Brain microvascular endothelial cell (primary cell): ENCODE measurements around the gene SUGP2.
A peak's percentile ranks its signal among the peaks of the same experiment; 100 is the strongest.
"Not testable (repeated sequence)": the region's sequence is repeated elsewhere in the genome, so short reads cannot be mapped to it uniquely, and the experiment has no call there.

Source experiments
- DNase-seq: peaks from one replicate; pipeline ENCODE4 v3.0.0-alpha.2; 2020
- H3K27ac ChIP-seq: fragments of 250-450 bp; sonication (Bioruptor Pico); 2 replicates; pipeline ENCODE4 v1.5.1; 2020; ENCODE audit warnings: mild to moderate bottlenecking, moderate library complexity
- H3K27me3 ChIP-seq: fragments of 250-450 bp; sonication (Bioruptor Pico); replicated peaks from 2 replicates; pipeline ENCODE4 v1.5.1; 2020; ENCODE audit warnings: mild to moderate bottlenecking
- H3K36me3 ChIP-seq: fragments of 250-450 bp; sonication (Bioruptor Pico); replicated peaks from 2 replicates; pipeline ENCODE4 v1.5.1; 2020; ENCODE audit warnings: mild to moderate bottlenecking
- H3K4me3 ChIP-seq: 2 replicates; pipeline ENCODE4 v1.5.1; 2011; ENCODE audit warnings: low read depth, mild to moderate bottlenecking, control low read depth, low read length, moderate library complexity
- in situ Hi-C: cut with HindIII; loops from 2 replicates; pipeline ENCODE4 v1.10.0; 2017; ENCODE audit warnings: low sequenced_read_pairs, low pct_ligation_motif_present
- TF ChIP-seq, protein P1 (sequence below): IDR thresholded peaks from 2 replicates; pipeline ENCODE4 v1.5.1; 2011; ENCODE audit warnings: low read depth, mild to moderate bottlenecking, moderate library complexity, low read length, control low read depth, inconsistent platforms; ENCODE audit errors: missing control alignments

The SUGP2 gene

DNA sequence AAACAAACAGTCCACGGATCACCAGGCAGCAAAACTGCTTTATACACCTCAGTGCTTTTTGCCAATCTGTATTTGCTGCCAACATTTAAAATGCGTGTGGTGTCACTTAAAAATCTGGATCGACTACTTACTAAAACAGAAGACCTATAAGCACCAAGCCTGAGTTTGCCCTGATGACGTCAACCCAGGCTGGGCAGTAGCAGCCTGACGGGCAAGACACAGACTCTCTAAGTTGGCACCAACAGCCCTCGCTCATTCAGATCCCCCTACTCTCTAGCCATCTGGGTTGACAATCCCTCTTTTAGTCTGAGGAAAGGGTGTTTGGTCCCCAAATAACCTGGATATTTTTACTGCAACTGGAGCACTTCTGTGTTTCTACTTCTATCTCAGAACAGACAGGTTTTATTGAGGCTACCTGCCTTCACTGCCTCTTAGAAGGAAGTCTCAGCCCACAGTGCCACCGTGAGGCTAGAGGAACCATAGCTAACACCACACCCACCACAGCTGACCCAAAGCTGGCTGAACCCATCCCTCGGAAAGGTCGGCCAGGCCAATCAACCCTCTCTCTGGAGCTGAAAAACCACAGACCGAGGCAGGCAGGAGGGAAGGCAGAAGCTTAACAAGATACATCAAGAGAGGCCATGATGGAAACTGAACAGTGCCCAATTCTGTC is 6.9 kb downstream of the SUGP2 start:
- in situ Hi-C loops: no loop called here
- H3K27me3 ChIP-seq: no peaks in the 10 kb centered on the region
- no peak overlapping the region for H3K4me3 ChIP-seq
- TF ChIP-seq, protein P1, sequence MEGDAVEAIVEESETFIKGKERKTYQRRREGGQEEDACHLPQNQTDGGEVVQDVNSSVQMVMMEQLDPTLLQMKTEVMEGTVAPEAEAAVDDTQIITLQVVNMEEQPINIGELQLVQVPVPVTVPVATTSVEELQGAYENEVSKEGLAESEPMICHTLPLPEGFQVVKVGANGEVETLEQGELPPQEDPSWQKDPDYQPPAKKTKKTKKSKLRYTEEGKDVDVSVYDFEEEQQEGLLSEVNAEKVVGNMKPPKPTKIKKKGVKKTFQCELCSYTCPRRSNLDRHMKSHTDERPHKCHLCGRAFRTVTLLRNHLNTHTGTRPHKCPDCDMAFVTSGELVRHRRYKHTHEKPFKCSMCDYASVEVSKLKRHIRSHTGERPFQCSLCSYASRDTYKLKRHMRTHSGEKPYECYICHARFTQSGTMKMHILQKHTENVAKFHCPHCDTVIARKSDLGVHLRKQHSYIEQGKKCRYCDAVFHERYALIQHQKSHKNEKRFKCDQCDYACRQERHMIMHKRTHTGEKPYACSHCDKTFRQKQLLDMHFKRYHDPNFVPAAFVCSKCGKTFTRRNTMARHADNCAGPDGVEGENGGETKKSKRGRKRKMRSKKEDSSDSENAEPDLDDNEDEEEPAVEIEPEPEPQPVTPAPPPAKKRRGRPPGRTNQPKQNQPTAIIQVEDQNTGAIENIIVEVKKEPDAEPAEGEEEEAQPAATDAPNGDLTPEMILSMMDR: peak; percentile 34
- H3K27ac ChIP-seq: no peak overlapping the region
- H3K36me3 ChIP-seq: peaks cover 71% of the 10 kb centered on the region
- DNase-seq: no peak

DNA sequence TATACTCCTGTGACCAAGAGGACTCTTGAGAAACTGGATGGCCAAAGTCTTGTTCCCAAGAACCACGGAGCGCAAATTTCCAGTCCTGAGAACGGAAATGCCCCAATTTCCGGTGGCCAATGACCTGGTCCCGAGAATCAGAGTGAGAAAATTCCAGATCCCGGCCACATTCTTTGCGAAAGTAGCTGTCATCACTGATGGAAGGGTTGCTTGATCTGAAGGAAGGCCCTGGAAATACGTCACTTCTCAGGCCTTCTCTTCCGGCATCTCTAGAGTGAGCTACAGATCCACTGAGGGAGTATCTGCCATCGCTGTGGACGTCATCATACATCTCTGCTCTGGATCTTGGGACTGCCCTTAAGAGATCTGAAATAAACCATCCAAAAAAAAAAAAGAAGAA is 7.5 kb downstream of the SUGP2 start:
- TF ChIP-seq, protein P1: no peak
- no peak for DNase-seq
- H3K4me3 ChIP-seq: no peak overlapping the region
- in situ Hi-C loops: no loop called here
- H3K27ac ChIP-seq: no peak overlapping the region
- no peaks in the 10 kb centered on the region for H3K27me3 ChIP-seq
- H3K36me3 ChIP-seq: peaks cover 71% of the 10 kb centered on the region

DNA sequence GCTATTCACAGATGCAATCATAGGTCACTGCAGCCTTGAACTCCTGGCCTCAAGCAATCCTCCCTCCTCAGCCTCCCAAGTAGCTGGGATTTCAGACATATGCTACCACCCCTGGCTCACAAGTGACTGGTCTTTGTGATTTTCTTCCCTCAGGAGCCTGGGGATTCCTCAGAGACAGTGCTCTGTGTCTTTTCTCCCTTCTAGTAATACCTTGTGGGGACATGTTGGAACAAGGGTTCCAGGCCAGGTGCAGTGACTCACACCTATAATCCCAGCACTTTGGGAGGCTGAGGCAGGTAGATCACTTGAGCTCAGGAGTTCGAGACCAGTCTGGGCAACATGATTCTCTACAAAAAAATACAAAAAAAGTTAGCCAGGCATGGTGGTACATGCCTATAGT is 9.9 kb downstream of the SUGP2 start:
- in situ Hi-C loops, H3K27ac ChIP-seq, H3K4me3 ChIP-seq, H3K27me3 ChIP-seq, DNase-seq: not testable (repeated sequence)
- H3K36me3 ChIP-seq: peaks cover 66% of the 10 kb centered on the region

DNA sequence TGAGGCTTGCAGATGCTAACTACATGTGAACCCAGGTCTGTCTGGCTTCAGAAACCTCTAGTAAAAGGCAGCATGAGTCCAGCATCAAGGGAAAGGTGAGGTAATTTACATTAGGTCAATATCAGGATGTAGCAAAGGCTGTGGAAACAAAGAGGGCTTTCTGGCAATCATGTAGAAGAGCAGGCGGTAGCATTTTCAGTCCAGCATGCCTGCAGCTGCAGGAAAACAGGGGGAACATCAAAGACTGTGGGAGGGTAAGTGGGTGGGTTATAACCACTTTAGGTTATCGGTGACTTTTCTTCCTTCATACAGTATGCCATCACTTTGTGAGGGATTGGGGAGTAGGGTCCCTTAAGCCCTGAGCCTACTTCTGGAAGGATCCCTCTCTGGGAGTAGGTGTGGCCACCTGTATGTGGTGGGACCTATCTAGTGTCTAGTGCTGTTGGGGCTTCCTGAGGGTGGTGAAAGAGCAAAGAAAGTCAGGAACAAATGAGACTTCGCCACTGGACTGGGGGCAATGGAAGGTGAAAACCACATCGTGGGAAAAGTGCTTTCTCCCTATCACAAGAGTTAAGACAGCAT is 10.8 kb downstream of the SUGP2 start:
- H3K36me3 ChIP-seq: peaks cover 68% of the 10 kb centered on the region

DNA sequence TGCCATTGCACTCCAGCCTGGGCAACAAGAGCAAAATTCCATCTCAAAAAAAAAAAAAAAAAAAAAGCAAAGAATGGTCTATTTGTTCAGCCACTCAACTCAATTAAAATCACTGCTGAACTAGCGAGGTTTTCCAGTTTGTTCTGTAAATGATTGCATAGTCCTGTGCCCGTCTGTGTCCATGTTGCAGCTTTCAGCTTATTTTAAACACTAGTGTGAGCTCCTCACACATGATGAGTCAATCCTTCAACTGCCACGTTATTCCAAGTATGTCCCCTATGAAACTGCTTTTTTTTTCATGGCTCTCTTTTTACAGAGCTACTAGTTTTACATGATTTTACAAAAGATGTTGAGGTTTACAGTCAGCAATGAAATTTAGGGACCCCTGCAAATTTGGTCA is 12.2 kb downstream of the SUGP2 start:
- peak overlapping the region; percentile 71 for H3K27ac ChIP-seq
- peaks cover 71% of the 10 kb centered on the region for H3K36me3 ChIP-seq
- TF ChIP-seq, protein P1: no peak
- no peak overlapping the region for H3K4me3 ChIP-seq
- DNase-seq: peak; percentile 63
- in situ Hi-C loops: no loop called here
- H3K27me3 ChIP-seq: no peaks in the 10 kb centered on the region

More for the DNA sequence above, 10.8 kb downstream of the SUGP2 start:
- TF ChIP-seq, protein P1: no peak
- H3K27ac ChIP-seq: no peak overlapping the region
- no peak for DNase-seq
- no peak overlapping the region for H3K4me3 ChIP-seq
- H3K27me3 ChIP-seq: no peaks in the 10 kb centered on the region
- in situ Hi-C loops: no loop called here

DNA sequence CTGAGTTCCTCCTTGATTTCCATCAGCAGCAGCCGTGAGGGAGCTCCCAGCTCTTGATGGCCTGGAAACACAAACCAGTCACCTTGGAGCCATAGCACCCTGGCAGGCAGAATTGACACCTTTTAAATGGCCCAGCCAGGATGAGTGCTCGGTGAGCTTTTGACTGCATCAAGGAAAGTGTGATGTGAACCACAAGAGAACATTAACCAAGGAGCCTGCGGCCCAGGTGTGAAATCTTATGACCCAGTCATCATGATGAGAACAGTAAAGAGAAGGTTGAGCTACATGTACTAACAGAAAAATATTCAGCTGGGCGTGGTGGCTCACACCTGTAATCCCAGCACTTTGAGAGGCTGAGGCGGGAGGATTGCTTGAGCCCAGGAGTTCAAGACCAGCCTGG is 22.8 kb downstream of the SUGP2 start:
- no peak for DNase-seq
- no peak overlapping the region for H3K4me3 ChIP-seq
- in situ Hi-C loops: no loop called here
- TF ChIP-seq, protein P1: no peak
- H3K27ac ChIP-seq: no peak overlapping the region
- no peaks in the 10 kb centered on the region for H3K27me3 ChIP-seq
- peaks cover 74% of the 10 kb centered on the region for H3K36me3 ChIP-seq
